WTC11 (cell line): Measurements from ENCODE around the gene SYMPK. TPM values are rescaled to one million over a fixed set of nuclear protein-coding genes. Genes with fewer than 3 reads are reported as not detected.

ENCODE experiments used
- ATAC-seq: fragments of 200-7000 bp; cut with Tn5 transposase; 2 replicates; pipeline ENCODE4 v1.10.0; 2021; ENCODE audit warnings: mild to moderate bottlenecking, moderate library complexity
- CTCF ChIA-PET: fragments of 300-600 bp; sonication (Branson Sonifier 250); formaldehyde crosslinking; loops from one replicate; lab custom pipeline; 2021; ENCODE audit warnings: antibody characterized with exemption; lab: Charles Lee
- POLR2A ChIA-PET: fragments of 350-600 bp; sonication (Branson Sonifier 250); formaldehyde crosslinking; loops from one replicate; lab custom pipeline; 2021; ENCODE audit warnings: antibody characterized with exemption; lab: Charles Lee
- DNase-seq: peaks from one replicate; pipeline ENCODE4 v3.0.0; 2021; ENCODE audit warnings: low spot score
- H3K27ac Mint-ChIP-seq: 2 replicates; pipeline ENCODE4 v1.8.0; 2021; ENCODE audit warnings: mixed read lengths
- H3K27me3 Mint-ChIP-seq: 2 replicates; pipeline ENCODE4 v1.8.0; 2021; ENCODE audit warnings: low read depth, mild to moderate bottlenecking, moderate library complexity, mixed read lengths
- H3K36me3 Mint-ChIP-seq: 2 replicates; pipeline ENCODE4 v1.8.0; 2021; ENCODE audit warnings: mixed read lengths
- H3K4me1 Mint-ChIP-seq: 2 replicates; pipeline ENCODE4 v1.8.0; 2022; ENCODE audit warnings: mixed read lengths
- H3K4me3 Mint-ChIP-seq: 2 replicates; pipeline ENCODE4 v1.8.0; 2021; ENCODE audit warnings: mild to moderate bottlenecking, moderate library complexity, mixed read lengths
- H3K9me3 Mint-ChIP-seq: 2 replicates; pipeline ENCODE4 v1.8.0; 2021; ENCODE audit warnings: mixed read lengths
- ESRRA ChIP-seq: sonication (generic); formaldehyde crosslinking; IDR thresholded peaks from 2 replicates; pipeline ENCODE4 v1.8.1; 2022; ENCODE audit warnings: mild to moderate bottlenecking, missing genetic modification reagents, borderline replicate concordance
- GRHL2 ChIP-seq: fragments of 250-450 bp; sonication (Bioruptor Pico); IDR thresholded peaks from 2 replicates; pipeline ENCODE4 v1.8.0; 2022; ENCODE audit warnings: mild to moderate bottlenecking, moderate library complexity; ENCODE audit not compliant: insufficient replicate concordance, severe bottlenecking
- GTF2I ChIP-seq: fragments of 250-450 bp; sonication (Bioruptor Pico); conservative IDR thresholded peaks from 2 replicates; pipeline ENCODE4 v1.4.0; 2021; ENCODE audit warnings: mild to moderate bottlenecking
- IRF2 ChIP-seq: sonication (generic); formaldehyde crosslinking; IDR thresholded peaks from 2 replicates; pipeline ENCODE4 v1.8.0; 2022; ENCODE audit warnings: low read depth, missing genetic modification reagents, borderline replicate concordance
- JAZF1 ChIP-seq: fragments of 250-450 bp; sonication (Bioruptor Pico); IDR thresholded peaks from 2 replicates; pipeline ENCODE4 v1.9.0; 2021; ENCODE audit warnings: moderate library complexity, mild to moderate bottlenecking, inconsistent platforms
- JUN ChIP-seq: sonication (generic); formaldehyde crosslinking; IDR thresholded peaks from 2 replicates; pipeline ENCODE4 v1.8.0; 2023; ENCODE audit warnings: mild to moderate bottlenecking, missing genetic modification reagents
- MXD4 ChIP-seq: fragments of 250-450 bp; sonication (Bioruptor Pico); IDR thresholded peaks from 2 replicates; pipeline ENCODE4 v1.8.0; 2021; ENCODE audit warnings: mild to moderate bottlenecking, moderate library complexity, borderline replicate concordance
- NR2C2 ChIP-seq: sonication (generic); formaldehyde crosslinking; IDR thresholded peaks from 2 replicates; pipeline ENCODE4 v1.8.0; 2022; ENCODE audit warnings: mild to moderate bottlenecking, missing genetic modification reagents
- OVOL2 ChIP-seq: fragments of 250-450 bp; sonication (Bioruptor Pico); IDR thresholded peaks from 2 replicates; pipeline ENCODE4 v1.9.0; 2021; ENCODE audit warnings: mild to moderate bottlenecking, borderline replicate concordance
- SMAD3 ChIP-seq: sonication (generic); formaldehyde crosslinking; IDR thresholded peaks from 2 replicates; pipeline ENCODE4 v1.8.0; 2022; ENCODE audit warnings: missing genetic modification reagents, mild to moderate bottlenecking, borderline replicate concordance
- SP1 ChIP-seq: sonication (generic); formaldehyde crosslinking; conservative IDR thresholded peaks from 2 replicates; pipeline ENCODE4 v1.8.1; 2022; ENCODE audit warnings: missing genetic modification reagents
- ZBTB21 ChIP-seq: sonication (generic); formaldehyde crosslinking; IDR thresholded peaks from 2 replicates; pipeline ENCODE4 v1.8.1; 2023; ENCODE audit warnings: mild to moderate bottlenecking, missing genetic modification reagents, borderline replicate concordance
- ZNF232 ChIP-seq: sonication (generic); formaldehyde crosslinking; IDR thresholded peaks from 2 replicates; pipeline ENCODE4 v1.8.0; 2022; ENCODE audit warnings: mild to moderate bottlenecking, missing genetic modification reagents
- ZNF317 ChIP-seq: sonication (generic); formaldehyde crosslinking; IDR thresholded peaks from 2 replicates; pipeline ENCODE4 v1.8.1; 2023; ENCODE audit warnings: low read depth, mild to moderate bottlenecking, moderate library complexity, missing genetic modification reagents, borderline replicate concordance
- ZNF416 ChIP-seq: fragments of 250-450 bp; sonication (Bioruptor Pico); IDR thresholded peaks from 2 replicates; pipeline ENCODE4 v1.9.0; 2021; ENCODE audit warnings: mild to moderate bottlenecking, inconsistent platforms
- ZNF423 ChIP-seq: fragments of 250-450 bp; sonication (Bioruptor Pico); IDR thresholded peaks from 2 replicates; pipeline ENCODE4 v2.1.2; 2022; ENCODE audit warnings: mild to moderate bottlenecking, moderate library complexity
- total RNA-seq: library from RNA; stranded (reverse); gene quantifications from 3 replicates; pipeline ENCODE4 v1.2.3, GENCODE V29; 2021
- TF ChIP-seq, protein P1 (sequence below): sonication (generic); formaldehyde crosslinking; IDR thresholded peaks from 2 replicates; pipeline ENCODE4 v1.8.0; 2022; ENCODE audit warnings: mild to moderate bottlenecking, missing genetic modification reagents
- TF ChIP-seq, protein P2 (sequence below): sonication (generic); formaldehyde crosslinking; IDR thresholded peaks from 2 replicates; pipeline ENCODE4 v1.8.0; 2023; ENCODE audit warnings: missing genetic modification reagents
- TF ChIP-seq, protein P3 (sequence below): sonication (generic); formaldehyde crosslinking; IDR thresholded peaks from 2 replicates; pipeline ENCODE4 v1.8.1; 2023; ENCODE audit warnings: mild to moderate bottlenecking, missing genetic modification reagents
- TF ChIP-seq, protein P4 (sequence below): sonication (generic); formaldehyde crosslinking; IDR thresholded peaks from 2 replicates; pipeline ENCODE4 v1.8.1; 2022; ENCODE audit warnings: missing genetic modification reagents, borderline replicate concordance
- TF ChIP-seq, protein P5 (sequence below): sonication (generic); formaldehyde crosslinking; IDR thresholded peaks from 2 replicates; pipeline ENCODE4 v1.8.1; 2022; ENCODE audit warnings: mild to moderate bottlenecking, moderate library complexity, missing genetic modification reagents

Gene SYMPK
- total RNA-seq, 1 experiment from 2014 or later: 106 TPM

DNA sequence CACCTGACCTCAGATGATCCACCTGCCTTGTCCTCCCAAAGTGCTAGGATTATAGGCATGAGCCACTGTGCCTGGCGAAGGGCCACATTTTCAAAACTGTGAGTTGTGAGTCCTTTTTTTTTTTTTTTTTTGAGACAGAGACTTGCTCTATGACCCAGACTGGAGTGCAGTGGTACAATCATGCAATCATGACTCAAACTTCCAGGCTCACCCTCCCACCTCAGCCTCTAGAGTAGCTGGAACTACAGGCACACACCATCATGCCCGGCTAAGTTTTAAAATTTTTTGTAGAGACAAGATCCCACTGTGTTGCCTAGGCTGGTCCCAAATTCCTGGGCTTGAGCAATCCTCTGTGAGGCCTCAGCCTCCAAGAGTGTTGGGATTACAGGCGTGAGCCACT lies 43.3 kb upstream of the SYMPK start:
- no peak overlapping the region for H3K27ac Mint-ChIP-seq
- POLR2A ChIA-PET: no interaction called here
- peaks cover 6% of the 10 kb centered on the region; the same call in 1 of the 2 replicates for H3K4me1 Mint-ChIP-seq
- ATAC-seq (no peak), DNase-seq (no peak)
- TF ChIP-seq, protein P1, sequence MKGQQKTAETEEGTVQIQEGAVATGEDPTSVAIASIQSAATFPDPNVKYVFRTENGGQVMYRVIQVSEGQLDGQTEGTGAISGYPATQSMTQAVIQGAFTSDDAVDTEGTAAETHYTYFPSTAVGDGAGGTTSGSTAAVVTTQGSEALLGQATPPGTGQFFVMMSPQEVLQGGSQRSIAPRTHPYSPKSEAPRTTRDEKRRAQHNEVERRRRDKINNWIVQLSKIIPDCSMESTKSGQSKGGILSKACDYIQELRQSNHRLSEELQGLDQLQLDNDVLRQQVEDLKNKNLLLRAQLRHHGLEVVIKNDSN (CRISPR knock-in tag): no peak
- TF ChIP-seq GRHL2 (CRISPR knock-in tag) (no peak), SP1 (CRISPR knock-in tag) (no peak)
- TF ChIP-seq, protein P2, sequence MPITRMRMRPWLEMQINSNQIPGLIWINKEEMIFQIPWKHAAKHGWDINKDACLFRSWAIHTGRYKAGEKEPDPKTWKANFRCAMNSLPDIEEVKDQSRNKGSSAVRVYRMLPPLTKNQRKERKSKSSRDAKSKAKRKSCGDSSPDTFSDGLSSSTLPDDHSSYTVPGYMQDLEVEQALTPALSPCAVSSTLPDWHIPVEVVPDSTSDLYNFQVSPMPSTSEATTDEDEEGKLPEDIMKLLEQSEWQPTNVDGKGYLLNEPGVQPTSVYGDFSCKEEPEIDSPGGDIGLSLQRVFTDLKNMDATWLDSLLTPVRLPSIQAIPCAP: no peak
- peaks cover 14% of the 10 kb centered on the region for H3K27me3 Mint-ChIP-seq
- H3K36me3 Mint-ChIP-seq: no peaks in the 10 kb centered on the region
- CTCF ChIA-PET: interaction anchor here (0.6 kb wide), 1 partner anchor 47 kb away, joined by 3 read pairs; no protein-coding TSS in a partner anchor
- no peaks in the 10 kb centered on the region for H3K9me3 Mint-ChIP-seq
- H3K4me3 Mint-ChIP-seq: no peak overlapping the region

DNA sequence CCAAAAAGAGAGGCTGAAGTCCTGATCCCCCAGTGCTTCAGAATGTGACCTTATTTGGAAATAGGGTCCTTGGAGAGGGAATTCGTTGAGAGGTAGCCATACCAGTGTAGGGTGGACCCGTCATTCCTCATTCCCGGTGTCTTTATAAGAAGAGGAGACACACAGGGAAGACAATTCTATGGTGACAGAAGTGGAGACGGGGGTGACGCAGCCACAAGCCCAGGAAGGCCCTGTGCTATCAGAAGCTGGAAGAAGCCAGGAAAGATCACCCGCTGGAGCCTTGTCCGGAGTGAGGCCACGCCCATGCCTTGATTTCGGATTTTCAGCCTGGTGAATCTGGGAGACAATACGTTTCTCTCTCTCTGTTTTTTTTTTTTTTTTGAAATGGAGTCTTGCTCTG lies 42.1 kb upstream of the SYMPK start:
- CTCF ChIA-PET: interaction anchor here (1.1 kb wide), 1 partner anchor 23 kb away, joined by 5 read pairs; no protein-coding TSS in a partner anchor
- no peak for ATAC-seq
- TF ChIP-seq SMAD3 (CRISPR knock-in tag) (no peak), NR2C2 (CRISPR knock-in tag) (no peak), ZNF416 (CRISPR knock-in tag) (no peak), GTF2I (no peak), ZNF423 (CRISPR knock-in tag) (no peak), JAZF1 (CRISPR knock-in tag) (no peak), IRF2 (CRISPR knock-in tag) (no peak), ZNF232 (CRISPR knock-in tag) (no peak), MXD4 (CRISPR knock-in tag) (no peak)
- TF ChIP-seq, protein P3, sequence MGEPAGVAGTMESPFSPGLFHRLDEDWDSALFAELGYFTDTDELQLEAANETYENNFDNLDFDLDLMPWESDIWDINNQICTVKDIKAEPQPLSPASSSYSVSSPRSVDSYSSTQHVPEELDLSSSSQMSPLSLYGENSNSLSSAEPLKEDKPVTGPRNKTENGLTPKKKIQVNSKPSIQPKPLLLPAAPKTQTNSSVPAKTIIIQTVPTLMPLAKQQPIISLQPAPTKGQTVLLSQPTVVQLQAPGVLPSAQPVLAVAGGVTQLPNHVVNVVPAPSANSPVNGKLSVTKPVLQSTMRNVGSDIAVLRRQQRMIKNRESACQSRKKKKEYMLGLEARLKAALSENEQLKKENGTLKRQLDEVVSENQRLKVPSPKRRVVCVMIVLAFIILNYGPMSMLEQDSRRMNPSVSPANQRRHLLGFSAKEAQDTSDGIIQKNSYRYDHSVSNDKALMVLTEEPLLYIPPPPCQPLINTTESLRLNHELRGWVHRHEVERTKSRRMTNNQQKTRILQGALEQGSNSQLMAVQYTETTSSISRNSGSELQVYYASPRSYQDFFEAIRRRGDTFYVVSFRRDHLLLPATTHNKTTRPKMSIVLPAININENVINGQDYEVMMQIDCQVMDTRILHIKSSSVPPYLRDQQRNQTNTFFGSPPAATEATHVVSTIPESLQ (CRISPR knock-in tag): no peak
- TF ChIP-seq, protein P4, sequence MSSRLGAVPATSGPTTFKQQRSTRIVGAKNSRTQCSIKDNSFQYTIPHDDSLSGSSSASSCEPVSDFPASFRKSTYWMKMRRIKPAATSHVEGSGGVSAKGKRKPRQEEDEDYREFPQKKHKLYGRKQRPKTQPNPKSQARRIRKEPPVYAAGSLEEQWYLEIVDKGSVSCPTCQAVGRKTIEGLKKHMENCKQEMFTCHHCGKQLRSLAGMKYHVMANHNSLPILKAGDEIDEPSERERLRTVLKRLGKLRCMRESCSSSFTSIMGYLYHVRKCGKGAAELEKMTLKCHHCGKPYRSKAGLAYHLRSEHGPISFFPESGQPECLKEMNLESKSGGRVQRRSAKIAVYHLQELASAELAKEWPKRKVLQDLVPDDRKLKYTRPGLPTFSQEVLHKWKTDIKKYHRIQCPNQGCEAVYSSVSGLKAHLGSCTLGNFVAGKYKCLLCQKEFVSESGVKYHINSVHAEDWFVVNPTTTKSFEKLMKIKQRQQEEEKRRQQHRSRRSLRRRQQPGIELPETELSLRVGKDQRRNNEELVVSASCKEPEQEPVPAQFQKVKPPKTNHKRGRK (CRISPR knock-in tag): no peak
- DNase-seq: no peak
- H3K27ac Mint-ChIP-seq: no peak overlapping the region
- H3K4me3 Mint-ChIP-seq: no peak overlapping the region
- H3K36me3 Mint-ChIP-seq: peaks cover 8% of the 10 kb centered on the region
- H3K9me3 Mint-ChIP-seq: no peaks in the 10 kb centered on the region
- H3K4me1 Mint-ChIP-seq: peaks cover 12% of the 10 kb centered on the region
- POLR2A ChIA-PET: no interaction called here
- peaks cover 27% of the 10 kb centered on the region for H3K27me3 Mint-ChIP-seq

DNA sequence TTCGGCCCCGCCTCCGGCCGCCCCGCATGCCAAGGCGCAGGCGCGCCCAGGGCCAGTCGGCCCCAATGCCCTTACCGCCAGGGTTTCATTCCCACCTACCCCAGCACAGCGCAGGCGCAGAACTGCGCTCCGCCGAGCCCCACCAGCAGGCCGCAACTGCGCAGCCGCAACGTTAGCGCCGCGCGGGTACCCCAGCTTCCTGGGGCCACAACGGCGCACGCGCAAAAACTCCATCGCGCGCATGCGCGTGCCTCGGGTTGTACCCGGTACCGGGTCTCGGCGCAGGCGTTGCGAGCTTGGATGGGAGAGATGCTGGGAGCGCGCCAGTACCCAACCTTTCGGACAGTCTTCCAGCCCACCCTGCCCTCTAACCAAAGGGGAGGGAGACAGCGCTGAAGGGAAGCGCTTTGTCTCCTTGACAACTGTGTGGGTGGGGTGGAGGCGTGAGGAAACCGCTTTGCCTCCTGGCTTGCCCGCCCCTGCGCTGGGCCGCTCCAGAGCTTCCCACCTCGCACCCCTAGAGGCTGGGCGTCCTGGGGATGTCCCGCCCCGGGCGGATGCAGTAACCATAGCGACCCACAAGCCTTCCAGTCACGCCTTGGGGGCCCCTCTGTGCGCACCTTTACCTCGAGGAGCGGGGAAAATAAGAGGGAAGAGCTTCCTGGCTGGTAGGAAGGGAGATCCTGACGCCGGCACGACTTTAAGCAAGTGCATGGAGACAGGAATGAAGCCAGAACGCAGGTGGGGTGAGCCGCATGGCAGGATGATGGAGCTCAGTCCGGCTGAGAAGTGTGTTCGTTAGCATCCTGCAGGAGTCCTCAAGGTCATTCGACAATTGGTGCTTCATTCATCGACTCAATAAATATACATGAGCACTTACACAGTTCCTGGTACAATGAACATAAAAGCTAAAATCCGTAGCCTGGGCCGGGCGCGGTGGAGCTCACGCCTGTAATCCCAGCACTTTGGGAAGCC lies 40.0 kb upstream of the SYMPK start:
- peak overlapping the region; percentile 57; the same call in 1 of the 2 replicates for H3K27ac Mint-ChIP-seq
- ChIA-PET POLR2A (interaction anchor here (0.7 to 2.0 kb wide), 6 partner anchors 17 to 1371 kb away, joined by 4 to 14 read pairs (median 6); partner anchors contain the start of genes FOXA3, IRF2BP1 and SYMPK), CTCF (interaction anchor here (0.8 to 4.1 kb wide), 29 partner anchors 10 to 212 kb away, joined by 3 to 41 read pairs (median 5); partner anchors contain the start of genes CCDC61, FOXA3, IRF2BP1 and NOVA2)
- H3K36me3 Mint-ChIP-seq: peaks cover 25% of the 10 kb centered on the region
- peak; percentile 84 for ATAC-seq
- H3K9me3 Mint-ChIP-seq: no peaks in the 10 kb centered on the region
- peak overlapping the region; percentile 91 for H3K4me3 Mint-ChIP-seq
- peaks cover 25% of the 10 kb centered on the region for H3K27me3 Mint-ChIP-seq
- peak; percentile 99 for DNase-seq
- H3K4me1 Mint-ChIP-seq: peaks cover 12% of the 10 kb centered on the region
- TF ChIP-seq, protein P1 (CRISPR knock-in tag): peak; percentile 23; the same call in 1 of the 2 replicates
- TF ChIP-seq, protein P5, sequence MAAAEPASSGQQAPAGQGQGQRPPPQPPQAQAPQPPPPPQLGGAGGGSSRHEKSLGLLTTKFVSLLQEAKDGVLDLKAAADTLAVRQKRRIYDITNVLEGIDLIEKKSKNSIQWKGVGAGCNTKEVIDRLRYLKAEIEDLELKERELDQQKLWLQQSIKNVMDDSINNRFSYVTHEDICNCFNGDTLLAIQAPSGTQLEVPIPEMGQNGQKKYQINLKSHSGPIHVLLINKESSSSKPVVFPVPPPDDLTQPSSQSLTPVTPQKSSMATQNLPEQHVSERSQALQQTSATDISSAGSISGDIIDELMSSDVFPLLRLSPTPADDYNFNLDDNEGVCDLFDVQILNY (CRISPR knock-in tag): peak; percentile 62; the same call in 1 of the 2 replicates
- no peak for TF ChIP-seq ZBTB21 (CRISPR knock-in tag)
- no peak for TF ChIP-seq SMAD3 (CRISPR knock-in tag)
- no peak for TF ChIP-seq JUN
- no peak for TF ChIP-seq ESRRA (CRISPR knock-in tag)
- TF ChIP-seq OVOL2 (CRISPR knock-in tag): no peak
- no peak for TF ChIP-seq ZNF317
